Measurements from ENCODE around the gene MINAR2. TPM values are rescaled to one million over a fixed set of nuclear protein-coding genes. Genes with fewer than 3 reads are reported as not detected.

The MINAR2 gene
- total RNA-seq, 2 donors from 2014 or later = 0.27 TPM; not detected in 1

GRCh38 chr5:129718471-129719090 is 29.3 kb upstream of the MINAR2 start:
- no peak overlapping the region for H3K27ac ChIP-seq
- ATAC-seq (ENCODE audit: insufficient number of reproducible peaks, low FRiP score, low read depth) (no peak), DNase-seq (ENCODE audit: low spot score) (no peak)
- H3K36me3 ChIP-seq = no peaks in the 10 kb centered on the region
- no peak for TF ChIP-seq CTCF (IDR thresholded peaks at IDR 0.05)
- H3K4me3 ChIP-seq = no peak overlapping the region
- H3K4me1 ChIP-seq (ENCODE audit: control insufficient read depth in 1 of 2, low read depth in 2 of 2) = peaks cover 4 to 31% of the 10 kb centered on the region in 2 donors
- no peaks in the 10 kb centered on the region for H3K9me3 ChIP-seq
- H3K27me3 ChIP-seq (replicated peaks; ENCODE audit: insufficient read depth) = no peaks in the 10 kb centered on the region

- DNase-seq (ENCODE audit: low spot score) = no peak
- Histone ChIP-seq H3K27ac (no peak overlapping the region), H3K9me3 (no peaks in the 10 kb centered on the region), H3K36me3 (no peaks in the 10 kb centered on the region), H3K4me3 (no peak overlapping the region), H3K4me1 (ENCODE audit: control insufficient read depth in 1 of 2, low read depth in 2 of 2) (peaks cover 0 to 4% of the 10 kb centered on the region in 2 donors), H3K27me3 (replicated peaks; ENCODE audit: insufficient read depth) (no peaks in the 10 kb centered on the region)
- TF ChIP-seq CTCF (IDR thresholded peaks at IDR 0.05) = no peak
- no peak for ATAC-seq (ENCODE audit: insufficient number of reproducible peaks, low FRiP score, low read depth)
Measured at GRCh38 chr5:129724222-129724621, 23.7 kb upstream of the MINAR2 start.

GRCh38 chr5:129724647-129725046 is 23.2 kb upstream of the MINAR2 start:
- TF ChIP-seq CTCF (IDR thresholded peaks at IDR 0.05) = no peak
- ATAC-seq (ENCODE audit: insufficient number of reproducible peaks, low FRiP score, low read depth) = no peak
- no peak for DNase-seq (ENCODE audit: low spot score)
- Histone ChIP-seq H3K27ac (no peak overlapping the region), H3K36me3 (no peaks in the 10 kb centered on the region), H3K27me3 (replicated peaks; ENCODE audit: insufficient read depth) (no peaks in the 10 kb centered on the region), H3K4me1 (ENCODE audit: control insufficient read depth in 1 of 2, low read depth in 2 of 2) (no peaks in the 10 kb centered on the region), H3K9me3 (no peaks in the 10 kb centered on the region), H3K4me3 (no peak overlapping the region)

- no peak for TF ChIP-seq CTCF (IDR thresholded peaks at IDR 0.05)
- DNase-seq (ENCODE audit: low spot score) (no peak), ATAC-seq (ENCODE audit: insufficient number of reproducible peaks, low FRiP score, low read depth) (no peak)
- Histone ChIP-seq H3K4me1 (ENCODE audit: control insufficient read depth in 1 of 2, low read depth in 2 of 2) (no peaks in the 10 kb centered on the region), H3K27me3 (replicated peaks; ENCODE audit: insufficient read depth) (no peaks in the 10 kb centered on the region), H3K27ac (no peak overlapping the region), H3K9me3 (no peaks in the 10 kb centered on the region), H3K4me3 (no peak overlapping the region), H3K36me3 (no peaks in the 10 kb centered on the region)
Measured at GRCh38 chr5:129739773-129740172, 8.1 kb upstream of the MINAR2 start.

GRCh38 chr5:129743541-129744187 is 4.2 kb upstream of the MINAR2 start:
- Histone ChIP-seq H3K27me3 (replicated peaks; ENCODE audit: insufficient read depth) (no peaks in the 10 kb centered on the region), H3K9me3 (no peaks in the 10 kb centered on the region), H3K4me3 (no peak overlapping the region), H3K36me3 (no peaks in the 10 kb centered on the region), H3K27ac (no peak overlapping the region), H3K4me1 (ENCODE audit: control insufficient read depth in 1 of 2, low read depth in 2 of 2) (no peaks in the 10 kb centered on the region)
- no peak for DNase-seq (ENCODE audit: low spot score)
- no peak for ATAC-seq (ENCODE audit: insufficient number of reproducible peaks, low FRiP score, low read depth)
- TF ChIP-seq CTCF (IDR thresholded peaks at IDR 0.05) = no peak
